ENCODE data around the gene MED12L. TPM values are rescaled to one million over a fixed set of nuclear protein-coding genes. Genes with fewer than 3 reads are reported as not detected.

Gene MED12L
- total RNA-seq, 8 experiments from 2014 or later: 5.9 to 15.7 (median 10.0) TPM

GRCh38 chr3:151197981-151198767 lies 112.7 kb downstream of the MED12L start:
- no peak overlapping the region for H3K27ac ChIP-seq
- in situ Hi-C loops (cut with MboI; ENCODE audit: low pct_unique_long_range_greater_than_20kb in 2 of 9, low sequenced_read_pairs in 9 of 9, unreplicated experiment in 9 of 9): no loop called here
- no peak for ATAC-seq (replicated peaks in 6 of 8)
- no peak overlapping the region for H3K4me3 ChIP-seq
- WGBS, 10 experiments: 53 to 100% (median 87%) methylated on average over 2 to 6 of the region's 6 CpGs
- peaks cover 0 to 10% of the 10 kb centered on the region in 2 donors for H3K4me1 ChIP-seq (replicated peaks in 1 of 2)

GRCh38 chr3:151198849-151199248 lies 113.4 kb downstream of the MED12L start:
- Histone ChIP-seq H3K4me3 (no peak overlapping the region), H3K27ac (no peak overlapping the region), H3K4me1 (replicated peaks in 1 of 2) (peaks cover 0 to 10% of the 10 kb centered on the region in 2 donors)
- 67 to 100% (median 95%) methylated on average over 1 to 5 of the region's 5 CpGs; no CpG with 5 or more reads in 2 of the 10 experiments for WGBS, 10 experiments
- ATAC-seq (replicated peaks in 6 of 8): no peak
- in situ Hi-C loops (cut with MboI; ENCODE audit: low pct_unique_long_range_greater_than_20kb in 2 of 9, low sequenced_read_pairs in 9 of 9, unreplicated experiment in 9 of 9): no loop called here

GRCh38 chr3:151199554-151200438 lies 114.3 kb downstream of the MED12L start:
- WGBS, 10 experiments: 15 to 100% (median 84%) methylated on average over 1 to 4 of the region's 4 CpGs; no CpG with 5 or more reads in 1 of the 10 experiments
- peaks cover 0 to 10% of the 10 kb centered on the region in 2 donors for H3K4me1 ChIP-seq (replicated peaks in 1 of 2)
- ATAC-seq (replicated peaks in 6 of 8): no peak
- no peak overlapping the region for H3K4me3 ChIP-seq
- H3K27ac ChIP-seq: no peak overlapping the region
- in situ Hi-C loops (cut with MboI; ENCODE audit: low pct_unique_long_range_greater_than_20kb in 2 of 9, low sequenced_read_pairs in 9 of 9, unreplicated experiment in 9 of 9): no loop called here

GRCh38 chr3:151200586-151200985 lies 115.1 kb downstream of the MED12L start:
- Histone ChIP-seq H3K4me1 (replicated peaks in 1 of 2) (peaks cover 0 to 9% of the 10 kb centered on the region in 2 donors), H3K4me3 (no peak overlapping the region), H3K27ac (no peak overlapping the region)
- ATAC-seq (replicated peaks in 6 of 8): no peak
- in situ Hi-C loops (cut with MboI; ENCODE audit: low pct_unique_long_range_greater_than_20kb in 2 of 9, low sequenced_read_pairs in 9 of 9, unreplicated experiment in 9 of 9): no loop called here
- WGBS, 10 experiments: 38 to 100% (median 83%) methylated on average over 1 to 2 of the region's 2 CpGs

- WGBS, 10 experiments: 80 to 100% (median 90%) methylated on average over 3 to 7 of the region's 7 CpGs
- Histone ChIP-seq H3K27ac (no peak overlapping the region), H3K4me1 (replicated peaks in 1 of 2) (peaks cover 0 to 3% of the 10 kb centered on the region in 2 donors), H3K4me3 (no peak overlapping the region)
- ATAC-seq (replicated peaks in 6 of 8): no peak
- in situ Hi-C loops (cut with MboI; ENCODE audit: low pct_unique_long_range_greater_than_20kb in 2 of 9, low sequenced_read_pairs in 9 of 9, unreplicated experiment in 9 of 9): no loop called here
Measured at GRCh38 chr3:151201051-151201730, 115.7 kb downstream of the MED12L start.

GRCh38 chr3:151203051-151203420 lies 117.6 kb downstream of the MED12L start, which contains the start of gene GPR171:
TSS of gene GPR171 (minus strand) at chr3:151203216. CDS start at chr3:151199386, 3,830 bp downstream.
- H3K4me1 ChIP-seq (replicated peaks in 1 of 2): no peaks in the 10 kb centered on the region
- WGBS, 10 experiments: 40 to 100% (median 100%) methylated on average over 1 to 3 of the region's 3 CpGs
- in situ Hi-C loops (cut with MboI; ENCODE audit: low pct_unique_long_range_greater_than_20kb in 2 of 9, low sequenced_read_pairs in 9 of 9, unreplicated experiment in 9 of 9): no loop called here
- no peak within 1 kb of the TSS for H3K4me3 ChIP-seq
- H3K27ac ChIP-seq: no peak within 1 kb of the TSS
- ATAC-seq (replicated peaks in 6 of 8): no peak

- in situ Hi-C loops (cut with MboI; ENCODE audit: low pct_unique_long_range_greater_than_20kb in 2 of 9, low sequenced_read_pairs in 9 of 9, unreplicated experiment in 9 of 9): no loop called here
- Histone ChIP-seq H3K27ac (no peak overlapping the region), H3K4me3 (no peak overlapping the region), H3K4me1 (replicated peaks in 1 of 2) (no peaks in the 10 kb centered on the region)
- 0 to 100% (median 93%) methylated on average over 1 to 3 of the region's 3 CpGs; no CpG with 5 or more reads in 1 of the 10 experiments for WGBS, 10 experiments
- ATAC-seq (replicated peaks in 6 of 8): no peak
Measured at GRCh38 chr3:151204530-151205402, 119.3 kb downstream of the MED12L start.

- 64 to 100% (median 91%) methylated on average over 3 to 6 of the region's 6 CpGs; no CpG with 5 or more reads in 2 of the 10 experiments for WGBS, 10 experiments
- no peaks in the 10 kb centered on the region for H3K4me1 ChIP-seq (replicated peaks in 1 of 2)
- in situ Hi-C loops (cut with MboI; ENCODE audit: low pct_unique_long_range_greater_than_20kb in 2 of 9, low sequenced_read_pairs in 9 of 9, unreplicated experiment in 9 of 9): no loop called here
- no peak for ATAC-seq (replicated peaks in 6 of 8)
- no peak overlapping the region for H3K27ac ChIP-seq
- H3K4me3 ChIP-seq: no peak overlapping the region
Measured at GRCh38 chr3:151205482-151205881, 120.0 kb downstream of the MED12L start.

- H3K4me3 ChIP-seq: no peak overlapping the region
- in situ Hi-C loops (cut with MboI; ENCODE audit: low pct_unique_long_range_greater_than_20kb in 2 of 9, low sequenced_read_pairs in 9 of 9, unreplicated experiment in 9 of 9): no loop called here
- 40 to 100% (median 90%) methylated on average over 1 to 3 of the region's 3 CpGs for WGBS, 10 experiments
- no peak for ATAC-seq (replicated peaks in 6 of 8)
- H3K4me1 ChIP-seq (replicated peaks in 1 of 2): no peaks in the 10 kb centered on the region
- H3K27ac ChIP-seq: no peak overlapping the region
Measured at GRCh38 chr3:151206201-151206600, 120.7 kb downstream of the MED12L start.

GRCh38 chr3:151209654-151210053 lies 124.2 kb downstream of the MED12L start:
- no peak for ATAC-seq (replicated peaks in 6 of 8)
- Histone ChIP-seq H3K27ac (no peak overlapping the region), H3K4me3 (no peak overlapping the region), H3K4me1 (replicated peaks in 1 of 2) (no peaks in the 10 kb centered on the region)
- in situ Hi-C loops (cut with MboI; ENCODE audit: low pct_unique_long_range_greater_than_20kb in 2 of 9, low sequenced_read_pairs in 9 of 9, unreplicated experiment in 9 of 9): no loop called here
- WGBS, 10 experiments: 66 to 100% (median 100%) methylated on average over 1 to 3 of the region's 3 CpGs

GRCh38 chr3:151210676-151211381 lies 125.4 kb downstream of the MED12L start:
- in situ Hi-C loops (cut with MboI; ENCODE audit: low pct_unique_long_range_greater_than_20kb in 2 of 9, low sequenced_read_pairs in 9 of 9, unreplicated experiment in 9 of 9): no loop called here
- Histone ChIP-seq H3K4me1 (replicated peaks in 1 of 2) (no peaks in the 10 kb centered on the region), H3K27ac (no peak overlapping the region), H3K4me3 (no peak overlapping the region)
- 40 to 100% (median 86%) methylated on average over 1 to 3 of the region's 4 CpGs; no CpG with 5 or more reads in 1 of the 10 experiments for WGBS, 10 experiments
- peak in 3 of 8 experiments; percentile 18 to 92 (median 35) for ATAC-seq (replicated peaks in 6 of 8)

- in situ Hi-C loops (cut with MboI; ENCODE audit: low pct_unique_long_range_greater_than_20kb in 2 of 9, low sequenced_read_pairs in 9 of 9, unreplicated experiment in 9 of 9): no loop called here
- no peak overlapping the region for H3K4me3 ChIP-seq
- no peaks in the 10 kb centered on the region for H3K4me1 ChIP-seq (replicated peaks in 1 of 2)
- no peak overlapping the region for H3K27ac ChIP-seq
- ATAC-seq (replicated peaks in 6 of 8): no peak
- 13 to 100% (median 82%) methylated on average over 2 to 4 of the region's 4 CpGs for WGBS, 10 experiments
Measured at GRCh38 chr3:151213151-151213550, 127.7 kb downstream of the MED12L start.

Measured in motor neuron (in vitro differentiated cells).